Endodermal cell (in vitro differentiated cells): Measurements from ENCODE around the gene MACO1. TPM values are rescaled to one million over a fixed set of nuclear protein-coding genes. Genes with fewer than 3 reads are reported as not detected.

ENCODE experiments used
- DNase-seq: peaks from one replicate; pipeline ENCODE4 v3.0.0-alpha.2; 2017
- H3K27ac ChIP-seq: 2 replicates; pipeline ENCODE4 v1.5.1; 2013; ENCODE audit warnings: mild to moderate bottlenecking, low read depth, low read length, moderate library complexity
- H3K27me3 ChIP-seq: 2 replicates; pipeline ENCODE4 v1.6.1; 2013; ENCODE audit warnings: mild to moderate bottlenecking, low read length, moderate library complexity; ENCODE audit not compliant: insufficient read depth, control insufficient read depth, poor library complexity, severe bottlenecking
- H3K36me3 ChIP-seq: 2 replicates; pipeline ENCODE4 v1.7.0; 2013; ENCODE audit warnings: mild to moderate bottlenecking, low read length, moderate library complexity; ENCODE audit not compliant: control insufficient read depth, insufficient read depth
- H3K4me1 ChIP-seq: one replicate; pipeline ENCODE4 v1.7.0; 2013; ENCODE audit warnings: low read length; ENCODE audit not compliant: control insufficient read depth, insufficient read depth
- H3K4me3 ChIP-seq: 2 replicates; pipeline ENCODE4 v1.5.1; 2013; ENCODE audit warnings: mild to moderate bottlenecking, low read length, moderate library complexity
- H3K9ac ChIP-seq: 2 replicates; pipeline ENCODE4 v1.6.1; 2013; ENCODE audit warnings: mild to moderate bottlenecking, low read length, moderate library complexity; ENCODE audit not compliant: poor library complexity, severe bottlenecking; ENCODE audit errors: extremely low read depth
- H3K9me3 ChIP-seq: 2 replicates; pipeline ENCODE4 v1.6.1; 2013; ENCODE audit warnings: mild to moderate bottlenecking, low read length, moderate library complexity; ENCODE audit not compliant: control insufficient read depth
- H3K27ac Mint-ChIP-seq: 2 replicates; pipeline ENCODE4 v1.8.0; 2020; ENCODE audit warnings: mixed read lengths
- H3K27me3 Mint-ChIP-seq: 2 replicates; pipeline ENCODE4 v1.8.0; 2021; ENCODE audit warnings: mild to moderate bottlenecking, mixed read lengths; ENCODE audit not compliant: insufficient read depth
- H3K36me3 Mint-ChIP-seq: 2 replicates; pipeline ENCODE4 v1.8.0; 2020; ENCODE audit warnings: low read depth, mixed read lengths
- H3K4me1 Mint-ChIP-seq: 2 replicates; pipeline ENCODE4 v1.8.0; 2020; ENCODE audit warnings: mixed read lengths
- H3K4me3 Mint-ChIP-seq: 2 replicates; pipeline ENCODE4 v1.8.0; 2020; ENCODE audit warnings: mild to moderate bottlenecking, moderate library complexity, mixed read lengths
- H3K9me3 Mint-ChIP-seq: 2 replicates; pipeline ENCODE4 v1.8.0; 2020; ENCODE audit warnings: mild to moderate bottlenecking, mixed read lengths
- CTCF ChIP-seq: fragments of 200-600 bp; sonication (generic); conservative IDR thresholded peaks from 2 replicates; pipeline ENCODE4 v1.5.0; 2021; ENCODE audit warnings: antibody characterized with exemption, mild to moderate bottlenecking
- WGBS, 2 experiments: methylation state at CpG; one replicate each; pipeline versions ENCODE4 v1.1.5 to v1.1.7; 2013; ENCODE audit warnings: missing lambda C conversion rate in 2 of 2, mixed read lengths in 1 of 2; ENCODE audit not compliant: insufficient coverage in 1 of 2, insufficient read length in 1 of 2; 5-methylcytosine and 5-hydroxymethylcytosine counted together
- total RNA-seq, 2 donors: library from RNA; stranded (reverse); fragmentation: NEBNext Ultra II Directional in 1 of 2; extraction: Animal tissue kit (Norgen Biotek cat#: 25700) in 1 of 2; gene quantifications; 2 replicates in 1 of 2; 3 replicates in 1 of 2; pipeline ENCODE4 v1.2.1, GENCODE V29; 2021

Gene MACO1
- total RNA-seq, 2 donors from 2014 or later, result 13.1 to 14.1 TPM

- Mint-ChIP-seq H3K4me1 (no peaks in the 10 kb centered on the region), H3K27me3 (peaks cover 5% of the 10 kb centered on the region), H3K9me3 (peaks cover 10% of the 10 kb centered on the region), H3K27ac (no peak overlapping the region), H3K36me3 (no peaks in the 10 kb centered on the region), H3K4me3 (no peak overlapping the region)
- H3K27me3 ChIP-seq, result no peaks in the 10 kb centered on the region
- DNase-seq, result no peak
- no peak for TF ChIP-seq CTCF
- H3K4me3 ChIP-seq, result no peak overlapping the region
- no peaks in the 10 kb centered on the region for H3K4me1 ChIP-seq
- H3K9ac ChIP-seq, result no peak overlapping the region
- H3K36me3 ChIP-seq, result no peaks in the 10 kb centered on the region
- WGBS, 2 experiments, result 89 to 96% methylated on average over 6 to 21 of the region's 21 CpGs
- H3K27ac ChIP-seq, result no peak overlapping the region
- H3K9me3 ChIP-seq, result no peaks in the 10 kb centered on the region
These were observed 97.4 kb downstream of the MACO1 start for GRCh38 chr1:25527946-25528595.

- no peaks in the 10 kb centered on the region for H3K27me3 ChIP-seq
- no peak overlapping the region for H3K9ac ChIP-seq
- H3K27ac Mint-ChIP-seq, result no peak overlapping the region
- DNase-seq, result no peak
- peaks cover 10% of the 10 kb centered on the region for H3K9me3 Mint-ChIP-seq
- no peak for TF ChIP-seq CTCF
- H3K27me3 Mint-ChIP-seq, result peaks cover 4% of the 10 kb centered on the region
- no peak overlapping the region for H3K27ac ChIP-seq
- 87 to 100% methylated on average over 2 to 7 of the region's 7 CpGs for WGBS, 2 experiments
- no peak overlapping the region for H3K4me3 Mint-ChIP-seq
- H3K36me3 ChIP-seq, result no peaks in the 10 kb centered on the region
- H3K4me1 Mint-ChIP-seq, result no peaks in the 10 kb centered on the region
- no peaks in the 10 kb centered on the region for H3K9me3 ChIP-seq
- no peaks in the 10 kb centered on the region for H3K4me1 ChIP-seq
- no peak overlapping the region for H3K4me3 ChIP-seq
- H3K36me3 Mint-ChIP-seq, result no peaks in the 10 kb centered on the region
These were observed 98.3 kb downstream of the MACO1 start for GRCh38 chr1:25528881-25529517.

- Histone ChIP-seq H3K4me1 (no peaks in the 10 kb centered on the region), H3K9ac (no peak overlapping the region), H3K27me3 (no peaks in the 10 kb centered on the region), H3K4me3 (no peak overlapping the region), H3K36me3 (no peaks in the 10 kb centered on the region), H3K9me3 (no peaks in the 10 kb centered on the region), H3K27ac (no peak overlapping the region)
- TF ChIP-seq CTCF, result no peak
- DNase-seq, result no peak
- WGBS, 2 experiments, result 80 to 92% methylated on average over 1 to 18 of the region's 18 CpGs
- Mint-ChIP-seq H3K4me3 (no peak overlapping the region), H3K36me3 (no peaks in the 10 kb centered on the region), H3K9me3 (peaks cover 9% of the 10 kb centered on the region), H3K27ac (no peak overlapping the region), H3K4me1 (no peaks in the 10 kb centered on the region), H3K27me3 (peaks cover 4% of the 10 kb centered on the region)
These were observed 99.0 kb downstream of the MACO1 start for GRCh38 chr1:25529518-25530185.
